Esophagus squamous epithelium (tissue), 4 donors: Measurements from ENCODE around the gene EMSY.

Experiments used
- CTCF ChIP-seq, 6 experiments: fragments of 450-650 bp in 4 of 6; fragments of 200-600 bp in 2 of 6; sonication (generic) in 2 of 6; IDR thresholded peaks; one replicate each; pipeline ENCODE4 v1.5.1; 2016 to 2019; ENCODE audit warnings: antibody characterized with exemption in 6 of 6, mild to moderate bottlenecking in 4 of 6, moderate library complexity in 4 of 6
- POLR2A ChIP-seq, 4 donors: fragments of 450-650 bp; IDR thresholded peaks; one replicate each; pipeline ENCODE4 v1.6.1; 2017; ENCODE audit warnings: antibody characterized with exemption in 4 of 4, mild to moderate bottlenecking in 4 of 4, moderate library complexity in 3 of 4

DNA sequence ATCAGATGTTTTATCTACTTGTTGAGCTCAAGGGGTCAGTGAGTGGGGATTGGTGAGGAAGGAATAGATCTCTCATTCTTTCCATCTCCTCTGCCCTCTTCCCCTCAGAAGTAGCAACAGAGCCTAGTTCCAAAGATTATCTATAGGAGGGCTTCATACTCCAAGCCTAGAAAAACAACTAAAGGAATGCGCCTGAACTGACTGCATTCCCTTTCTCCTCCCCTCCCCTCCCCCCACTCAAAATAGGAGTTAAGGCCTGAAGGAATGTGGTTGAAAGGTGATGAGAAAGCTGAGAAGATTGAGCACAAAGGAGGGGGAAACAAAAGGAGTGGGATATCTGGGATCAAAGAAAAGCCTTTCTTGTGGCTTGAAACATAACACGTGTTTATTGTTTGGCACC, 10.5 kb downstream of the EMSY start:
- TF ChIP-seq POLR2A (IDR thresholded peaks at IDR 0.05) (no peak), CTCF (IDR thresholded peaks at IDR 0.05) (no peak)
